HUES6 (cell line): ENCODE measurements around the gene DECR2.
"Not testable (repeated sequence)": the region's sequence is repeated elsewhere in the genome, so short reads cannot be mapped to it uniquely, and the experiment has no call there.

ENCODE experiments used
- H3K27ac ChIP-seq: 2 replicates; pipeline ENCODE4 v1.7.0; 2013; ENCODE audit warnings: low read depth, mild to moderate bottlenecking, low read length, inconsistent platforms
- H3K27me3 ChIP-seq: 2 replicates; pipeline ENCODE4 v1.6.1; 2013; ENCODE audit warnings: low read length; ENCODE audit not compliant: control insufficient read depth, insufficient read depth
- H3K36me3 ChIP-seq: 2 replicates; pipeline ENCODE4 v1.6.1; 2013; ENCODE audit warnings: low read length; ENCODE audit not compliant: control insufficient read depth, insufficient read depth
- H3K4me1 ChIP-seq: 2 replicates; pipeline ENCODE4 v1.6.1; 2013; ENCODE audit warnings: low read length; ENCODE audit not compliant: control insufficient read depth, insufficient read depth
- H3K4me3 ChIP-seq: 2 replicates; pipeline ENCODE4 v1.5.1; 2013; ENCODE audit warnings: low read depth, low read length
- H3K9ac ChIP-seq: one replicate; pipeline ENCODE4 v1.6.1; 2013; ENCODE audit warnings: mild to moderate bottlenecking, low read length
- H3K9me3 ChIP-seq: 2 replicates; pipeline ENCODE4 v1.6.1; 2013; ENCODE audit warnings: low read depth, low read length; ENCODE audit not compliant: control insufficient read depth, insufficient read depth

DECR2 gene

DNA sequence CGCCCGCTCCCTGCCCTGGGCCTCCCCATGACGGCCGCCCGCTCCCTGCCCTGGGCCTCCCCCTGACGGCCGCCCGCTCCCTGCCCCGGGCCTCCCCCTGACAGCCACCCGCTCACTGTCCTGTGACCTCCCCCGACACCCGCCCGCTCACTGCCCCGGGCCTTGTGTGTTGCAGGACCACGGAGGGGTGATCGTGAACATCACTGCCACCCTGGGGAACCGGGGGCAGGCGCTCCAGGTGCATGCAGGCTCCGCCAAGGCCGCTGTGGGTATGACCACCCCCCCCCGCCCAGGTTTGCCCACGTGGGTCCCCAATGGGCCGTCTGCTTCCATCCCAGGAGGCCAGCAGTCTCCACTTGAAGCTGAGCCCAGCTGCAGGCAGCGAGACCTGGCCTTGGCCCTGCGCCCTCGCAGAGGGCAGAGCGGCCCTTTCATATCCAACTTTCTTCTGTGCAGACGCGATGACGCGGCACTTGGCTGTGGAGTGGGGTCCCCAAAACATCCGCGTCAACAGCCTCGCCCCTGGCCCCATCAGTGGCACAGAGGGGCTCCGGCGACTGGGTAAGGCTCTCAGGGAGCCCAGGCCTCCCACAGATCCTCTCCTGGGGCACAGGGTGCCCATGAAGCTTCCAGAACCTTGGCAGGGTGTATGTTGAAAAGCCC, 9.0 kb downstream of the DECR2 start:
- no peaks in the 10 kb centered on the region for H3K9me3 ChIP-seq
- H3K9ac ChIP-seq: no peak overlapping the region

DNA sequence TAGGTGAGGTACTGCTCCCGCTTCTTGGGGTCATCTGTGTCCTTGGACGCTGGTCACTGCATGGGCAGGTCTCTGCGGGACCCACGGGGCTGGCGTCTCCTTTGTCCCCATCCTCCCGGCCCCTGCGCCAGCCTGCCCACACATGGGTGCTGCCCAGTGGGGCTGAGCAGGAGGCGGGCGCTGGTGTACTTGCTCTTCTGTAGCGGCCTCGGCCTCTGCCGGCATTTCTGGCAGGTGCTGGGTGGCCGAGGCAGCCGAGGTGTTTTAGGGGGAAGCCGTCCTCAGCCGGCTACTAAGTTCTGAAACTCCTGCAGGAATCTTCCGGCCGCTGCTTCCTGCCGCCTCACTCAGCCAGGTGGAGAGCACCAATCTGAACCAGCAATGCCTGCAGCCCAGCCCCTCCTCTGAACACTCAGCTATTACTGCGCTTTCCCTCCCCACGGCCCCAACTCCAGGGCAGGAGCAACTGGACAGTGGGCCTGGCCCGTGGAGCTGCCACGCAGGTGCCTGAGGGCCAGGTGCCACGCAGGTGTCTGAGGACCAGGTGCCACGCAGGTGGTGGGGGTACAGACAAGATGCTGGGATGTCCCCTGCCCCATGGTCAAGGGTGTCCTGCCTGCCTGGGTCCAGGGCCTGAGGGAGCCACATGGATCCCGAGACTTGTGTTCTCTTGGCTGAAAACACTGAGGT, 10.0 kb downstream of the DECR2 start:
- Histone ChIP-seq H3K27ac (no peak overlapping the region), H3K36me3 (peaks cover 22% of the 10 kb centered on the region), H3K9me3 (no peaks in the 10 kb centered on the region), H3K27me3 (no peaks in the 10 kb centered on the region), H3K4me3 (no peak overlapping the region), H3K4me1 (no peaks in the 10 kb centered on the region), H3K9ac (no peak overlapping the region)

More for the DNA sequence above, 9.0 kb downstream of the DECR2 start:
- no peak overlapping the region; the same call in 1 of the 2 replicates for H3K27ac ChIP-seq
- H3K4me3 ChIP-seq: no peak overlapping the region
- no peaks in the 10 kb centered on the region for H3K27me3 ChIP-seq
- H3K36me3 ChIP-seq: peaks cover 22% of the 10 kb centered on the region
- H3K4me1 ChIP-seq: no peaks in the 10 kb centered on the region

DNA sequence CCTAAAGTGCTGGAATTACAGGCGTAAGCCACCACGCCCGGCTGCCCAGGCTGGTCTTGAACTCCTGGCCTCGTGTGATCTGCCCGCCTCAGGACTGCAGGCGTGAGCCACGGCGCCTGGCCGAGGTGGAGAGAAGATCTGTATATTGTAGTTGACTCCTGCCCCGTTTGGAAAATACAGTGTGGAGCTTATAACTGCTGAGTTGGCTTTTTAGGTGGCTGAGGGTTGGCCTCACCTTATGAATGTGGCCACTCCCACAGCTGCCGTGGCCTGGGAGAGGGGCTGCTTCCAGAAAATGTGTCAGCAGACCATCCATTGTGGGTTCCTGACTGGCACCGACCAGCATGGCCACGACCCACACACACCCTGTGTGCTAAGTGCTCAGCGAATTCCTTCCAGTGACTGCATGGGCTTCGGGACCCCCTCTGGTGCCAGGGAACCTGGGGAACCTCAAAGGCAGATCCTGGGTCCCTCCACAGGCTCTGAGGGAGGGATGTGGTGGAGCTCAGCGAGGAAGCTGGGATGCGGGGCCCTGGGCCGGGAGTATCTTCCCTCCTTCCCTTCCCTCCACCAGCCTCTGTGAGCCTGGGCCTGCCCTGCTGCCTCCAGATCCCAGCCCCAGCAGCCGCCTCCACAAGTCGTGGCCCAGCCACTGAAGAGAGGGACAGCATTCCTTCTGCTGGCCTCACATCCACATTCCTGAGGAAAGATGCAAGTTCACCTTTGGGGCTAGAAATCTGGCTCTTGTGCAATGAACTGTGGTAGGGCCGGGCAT, 12.9 kb downstream of the DECR2 start:
- H3K4me1 ChIP-seq: no peaks in the 10 kb centered on the region
- no peaks in the 10 kb centered on the region for H3K27me3 ChIP-seq
- H3K36me3 ChIP-seq: peaks cover 22% of the 10 kb centered on the region
- no peak overlapping the region for H3K27ac ChIP-seq
- H3K9me3 ChIP-seq: no peaks in the 10 kb centered on the region
- no peak overlapping the region for H3K9ac ChIP-seq
- H3K4me3 ChIP-seq: no peak overlapping the region

DNA sequence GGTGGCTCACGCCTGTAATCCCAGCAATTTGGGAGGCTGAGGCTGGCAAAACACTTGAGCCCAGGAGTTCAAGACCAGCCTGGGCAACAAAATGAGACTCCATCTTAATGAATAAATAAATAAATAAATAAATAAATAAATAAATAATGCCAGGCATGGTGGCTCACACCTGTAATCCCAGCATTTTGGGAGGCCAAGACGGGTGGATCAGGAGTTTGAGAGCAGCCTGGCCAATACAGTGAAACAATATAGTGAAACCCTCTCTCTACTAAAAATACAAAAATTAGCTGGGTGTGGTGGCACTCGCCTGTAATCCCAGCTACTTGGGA, 13.4 kb downstream of the DECR2 start:
- H3K27ac ChIP-seq, H3K4me3 ChIP-seq, H3K4me1 ChIP-seq, H3K27me3 ChIP-seq, H3K9ac ChIP-seq, H3K9me3 ChIP-seq: not testable (repeated sequence)
- peaks cover 17% of the 10 kb centered on the region for H3K36me3 ChIP-seq

DNA sequence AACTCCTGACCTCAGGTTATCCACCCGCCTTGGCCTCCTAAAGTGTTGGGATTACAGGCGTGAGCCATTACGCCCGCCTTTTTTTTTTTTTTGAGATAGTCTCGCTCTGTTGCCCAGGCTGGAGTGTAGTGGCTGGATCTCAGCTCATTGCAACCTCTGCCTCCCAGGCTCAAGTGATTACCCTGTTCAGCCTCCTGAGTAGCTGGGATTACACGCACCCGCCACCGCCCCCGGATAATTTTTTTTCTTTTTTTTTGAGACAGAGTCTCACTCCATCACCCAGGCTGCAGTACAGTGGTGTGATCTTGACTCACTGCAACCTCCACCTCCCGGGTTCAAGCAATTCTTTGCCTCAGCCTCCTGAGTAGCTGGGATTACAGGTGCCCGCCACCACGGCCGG, 20.5 kb downstream of the DECR2 start:
- not testable (repeated sequence) for H3K9me3 ChIP-seq, H3K9ac ChIP-seq, H3K27ac ChIP-seq, H3K36me3 ChIP-seq, H3K4me3 ChIP-seq
- peaks cover 10% of the 10 kb centered on the region for H3K4me1 ChIP-seq
- H3K27me3 ChIP-seq: peaks cover 31% of the 10 kb centered on the region

DNA sequence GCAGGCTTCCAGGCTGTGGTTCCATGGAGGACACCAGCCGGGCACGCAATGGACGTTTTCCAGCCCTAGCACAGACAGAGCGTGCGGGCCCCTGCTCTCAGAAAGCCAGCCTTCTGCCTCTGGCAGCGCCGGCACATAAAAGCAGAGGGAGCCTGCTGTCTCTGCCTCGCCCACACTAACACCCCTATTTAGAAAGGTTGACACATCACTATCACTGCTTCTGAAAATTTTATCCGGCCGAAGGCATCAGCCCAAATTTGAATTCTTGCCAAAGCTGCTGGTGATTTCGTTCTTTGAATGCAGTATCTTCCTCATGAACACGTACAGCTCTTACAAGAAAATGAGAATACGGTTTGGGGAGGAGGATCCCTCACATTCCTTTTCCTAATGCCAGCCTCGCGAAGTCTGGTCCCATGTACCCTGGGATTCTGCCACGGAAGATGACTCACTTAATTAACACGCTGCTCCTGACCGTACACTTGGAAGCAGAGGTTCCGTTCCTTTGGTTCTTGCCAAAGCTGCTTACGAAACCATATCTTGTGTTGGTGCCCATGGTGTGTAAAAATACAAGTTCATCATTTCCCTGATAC, 22.4 kb downstream of the DECR2 start:
- Histone ChIP-seq H3K9ac (no peak overlapping the region), H3K27ac (no peak overlapping the region), H3K9me3 (no peaks in the 10 kb centered on the region), H3K36me3 (no peaks in the 10 kb centered on the region), H3K4me3 (peak overlapping the region; percentile 85), H3K27me3 (peaks cover 35% of the 10 kb centered on the region), H3K4me1 (peaks cover 13% of the 10 kb centered on the region)

DNA sequence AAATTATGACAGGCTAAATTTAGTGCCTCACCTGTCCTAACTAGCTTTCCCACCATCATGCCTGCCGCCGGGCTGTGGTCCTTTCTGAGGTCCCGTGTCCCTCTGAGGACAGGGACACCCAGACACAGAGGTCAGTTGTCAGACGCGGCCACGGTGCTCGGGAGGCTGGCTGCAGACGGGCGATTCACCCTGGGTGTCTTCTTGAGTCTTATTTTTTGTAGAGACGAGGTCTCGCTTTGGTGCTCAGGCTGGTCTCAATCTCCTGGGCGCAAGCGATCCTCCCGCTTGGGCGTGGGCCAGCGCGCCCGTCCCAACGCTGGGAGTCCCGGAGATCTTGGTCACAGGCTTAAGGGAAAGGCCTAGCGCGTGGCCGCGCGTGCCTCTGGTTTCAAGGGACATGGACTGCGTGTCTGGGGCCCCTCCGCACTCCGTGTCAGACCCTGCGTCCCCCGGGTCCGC, 23.0 kb downstream of the DECR2 start:
- Histone ChIP-seq H3K4me1 (peaks cover 13% of the 10 kb centered on the region), H3K4me3 (peak overlapping the region; percentile 85), H3K9ac (peak overlapping the region; percentile 7), H3K27ac (no peak overlapping the region), H3K9me3 (no peaks in the 10 kb centered on the region), H3K36me3 (no peaks in the 10 kb centered on the region), H3K27me3 (peaks cover 35% of the 10 kb centered on the region)

DNA sequence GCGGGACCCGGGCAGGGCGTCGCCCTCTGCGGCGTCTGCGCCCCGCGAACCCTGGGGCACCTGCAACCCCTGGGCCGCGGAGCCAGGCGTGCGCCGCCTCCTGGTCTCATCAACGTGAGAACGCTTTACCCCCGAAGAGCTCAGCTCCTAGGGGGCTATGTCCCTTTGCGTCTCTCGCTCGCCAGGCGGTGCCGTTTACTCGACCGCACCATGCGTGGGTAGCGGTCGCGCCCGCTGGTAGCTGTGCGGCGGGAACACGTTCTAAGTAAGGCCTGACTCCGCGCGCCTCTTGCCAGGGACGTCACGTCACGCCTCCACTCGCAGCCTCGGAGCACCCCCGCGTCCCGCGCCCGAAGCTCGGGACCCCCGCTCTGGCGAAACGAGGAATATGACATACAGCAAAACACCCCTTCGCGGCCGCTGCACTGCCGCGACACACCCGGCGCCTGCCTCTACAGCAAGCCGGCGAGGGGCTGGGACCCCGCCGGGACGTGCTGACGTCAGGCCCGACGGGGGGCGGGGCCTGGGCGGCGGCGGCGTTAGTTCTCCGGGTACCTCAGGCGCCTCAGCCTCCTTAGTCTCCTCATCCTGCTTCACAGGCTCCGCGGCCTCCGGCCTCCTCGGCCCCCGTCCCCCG, 23.5 kb downstream of the DECR2 start, which contains the start of gene RAB11FIP3:
Gene RAB11FIP3 (plus strand): TSS at position 568 of the 637 bp plus-strand sequence. CDS start 358 bp downstream, outside the sequence.
- Histone ChIP-seq H3K9ac (peak within 1 kb of the TSS; percentile 56), H3K27ac (no peak within 1 kb of the TSS), H3K4me1 (peaks cover 13% of the 10 kb centered on the region), H3K27me3 (peaks cover 35% of the 10 kb centered on the region), H3K4me3 (peak within 1 kb of the TSS; percentile 85), H3K36me3 (0 out of 2 replicates have a peak, but pooled peaks cover 3% of the 10 kb centered on the region), H3K9me3 (no peaks in the 10 kb centered on the region)

DNA sequence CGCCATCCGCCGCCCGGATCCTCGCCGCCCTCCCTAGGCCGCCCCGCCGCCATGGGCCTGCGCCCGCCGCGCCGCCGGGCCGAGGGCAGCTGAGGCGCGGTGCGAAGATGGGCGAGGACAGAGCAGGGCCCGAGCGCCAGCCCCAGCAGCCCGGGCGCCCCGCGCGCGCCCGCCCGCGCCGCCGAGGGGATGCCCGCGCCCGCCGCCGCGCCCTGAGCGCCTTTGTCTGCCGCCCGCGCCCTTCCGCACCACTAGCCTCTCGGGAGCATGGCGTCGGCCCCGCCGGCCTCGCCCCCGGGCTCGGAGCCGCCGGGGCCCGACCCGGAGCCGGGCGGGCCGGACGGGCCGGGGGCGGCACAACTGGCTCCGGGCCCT, 24.0 kb downstream of the DECR2 start:
- Histone ChIP-seq H3K27ac (no peak overlapping the region), H3K4me3 (peak overlapping the region; percentile 85)

DNA sequence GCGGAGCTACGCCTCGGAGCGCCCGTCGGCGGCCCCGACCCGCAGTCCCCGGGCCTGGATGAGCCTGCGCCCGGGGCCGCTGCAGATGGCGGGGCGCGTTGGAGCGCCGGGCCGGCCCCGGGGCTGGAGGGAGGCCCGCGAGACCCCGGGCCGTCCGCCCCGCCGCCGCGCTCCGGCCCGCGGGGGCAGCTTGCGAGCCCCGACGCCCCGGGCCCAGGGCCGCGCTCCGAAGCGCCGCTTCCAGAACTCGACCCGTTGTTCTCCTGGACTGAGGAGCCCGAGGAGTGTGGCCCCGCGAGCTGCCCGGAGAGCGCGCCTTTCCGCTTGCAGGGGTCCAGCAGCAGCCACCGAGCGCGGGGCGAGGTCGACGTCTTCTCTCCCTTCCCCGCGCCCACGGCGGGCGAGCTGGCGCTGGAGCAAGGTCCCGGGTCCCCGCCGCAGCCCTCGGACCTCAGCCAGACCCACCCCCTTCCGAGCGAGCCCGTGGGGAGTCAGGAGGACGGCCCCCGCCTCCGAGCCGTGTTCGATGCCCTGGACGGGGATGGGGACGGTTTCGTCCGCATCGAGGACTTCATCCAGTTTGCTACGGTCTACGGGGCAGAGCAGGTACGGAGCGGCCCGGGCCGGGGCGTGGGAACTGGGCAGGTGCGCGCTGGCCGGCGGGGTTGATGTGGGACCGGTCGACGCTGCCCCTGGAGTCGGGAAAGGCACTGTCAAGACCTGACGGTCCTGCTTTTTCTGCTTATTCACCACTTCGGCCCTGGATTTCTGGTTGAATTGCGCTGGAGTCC, 24.6 kb downstream of the DECR2 start:
- Histone ChIP-seq H3K9me3 (no peaks in the 10 kb centered on the region), H3K9ac (peak overlapping the region; percentile 56), H3K4me3 (peak overlapping the region; percentile 85), H3K4me1 (peaks cover 13% of the 10 kb centered on the region), H3K36me3 (0 out of 2 replicates have a peak, but pooled peaks cover 3% of the 10 kb centered on the region), H3K27me3 (peaks cover 35% of the 10 kb centered on the region), H3K27ac (no peak overlapping the region)

More for the DNA sequence above, 24.0 kb downstream of the DECR2 start:
- no peaks in the 10 kb centered on the region for H3K9me3 ChIP-seq
- peaks cover 35% of the 10 kb centered on the region for H3K27me3 ChIP-seq
- no peak overlapping the region for H3K9ac ChIP-seq
- peaks cover 13% of the 10 kb centered on the region for H3K4me1 ChIP-seq
- H3K36me3 ChIP-seq: 0 out of 2 replicates have a peak, but pooled peaks cover 3% of the 10 kb centered on the region
